ENCODE data around the gene TMEM91. TPM values are rescaled to one million over a fixed set of nuclear protein-coding genes. Genes with fewer than 3 reads are reported as not detected.

The TMEM91 gene
- total and polyA plus RNA-seq, 2 of the 13 experiments (the other 11 are each of a cell fraction or from before 2014, with no cell fraction given) = 6.3 to 10.3 TPM

GRCh38 chr19:41363753-41364523 is 12.4 kb upstream of the TMEM91 start, which contains the start of gene B9D2 (continued):
- TF ChIP-seq HOXA3 (CRISPR knock-in tag; IDR thresholded peaks at IDR 0.05) (peak; percentile 100), ZNF614 (CRISPR knock-in tag; IDR thresholded peaks at IDR 0.05; ENCODE audit: borderline replicate concordance) (no peak), MYC (CRISPR knock-in tag; IDR thresholded peaks at IDR 0.05; ENCODE audit: borderline replicate concordance) (peak; percentile 39; the same call in 1 of the 2 replicates), FOXK2 (IDR thresholded peaks at IDR 0.05) (no peak), MAFF (IDR thresholded peaks at IDR 0.05; ENCODE audit: low read depth, low read length) (no peak), SNAPC5 (CRISPR knock-in tag; IDR thresholded peaks at IDR 0.05; ENCODE audit: borderline replicate concordance) (no peak), ZNF383 (CRISPR knock-in tag; IDR thresholded peaks at IDR 0.05; ENCODE audit: borderline replicate concordance) (no peak), PLSCR1 (CRISPR knock-in tag; IDR thresholded peaks at IDR 0.05; ENCODE audit: borderline replicate concordance) (no peak), JARID2 (CRISPR knock-in tag; IDR thresholded peaks at IDR 0.05; ENCODE audit: insufficient replicate concordance) (no peak), ZNF761 (CRISPR knock-in tag; conservative IDR thresholded peaks at IDR 0.05) (no peak), ZNF598 (CRISPR knock-in tag; IDR thresholded peaks at IDR 0.05; ENCODE audit: borderline replicate concordance) (0 out of 2 replicates have a peak, but pooled peaks have one; percentile 68), SNAI1 (CRISPR knock-in tag; IDR thresholded peaks at IDR 0.05; ENCODE audit: borderline replicate concordance) (no peak), BRD4 (CRISPR knock-in tag; IDR thresholded peaks at IDR 0.05) (no peak), TBX2 (CRISPR knock-in tag; IDR thresholded peaks at IDR 0.05; ENCODE audit: borderline replicate concordance) (no peak; the same call in 1 of the 2 replicates), EHMT2 (IDR thresholded peaks at IDR 0.05; ENCODE audit: borderline replicate concordance, low read depth, low read length) (no peak), PHF8 (CRISPR knock-in tag; IDR thresholded peaks at IDR 0.05) (peak; percentile 76; the same call in 1 of the 2 replicates), ZNF275 (CRISPR knock-in tag; IDR thresholded peaks at IDR 0.05; ENCODE audit: borderline replicate concordance) (no peak), NFIB (CRISPR knock-in tag; IDR thresholded peaks at IDR 0.05; ENCODE audit: borderline replicate concordance) (no peak), ATF4 (CRISPR knock-in tag; IDR thresholded peaks at IDR 0.05) (no peak), ZMYM4 (CRISPR knock-in tag; IDR thresholded peaks at IDR 0.05) (0 out of 2 replicates have a peak, but pooled peaks have one; percentile 48)
- TF ChIP-seq, protein P1, sequence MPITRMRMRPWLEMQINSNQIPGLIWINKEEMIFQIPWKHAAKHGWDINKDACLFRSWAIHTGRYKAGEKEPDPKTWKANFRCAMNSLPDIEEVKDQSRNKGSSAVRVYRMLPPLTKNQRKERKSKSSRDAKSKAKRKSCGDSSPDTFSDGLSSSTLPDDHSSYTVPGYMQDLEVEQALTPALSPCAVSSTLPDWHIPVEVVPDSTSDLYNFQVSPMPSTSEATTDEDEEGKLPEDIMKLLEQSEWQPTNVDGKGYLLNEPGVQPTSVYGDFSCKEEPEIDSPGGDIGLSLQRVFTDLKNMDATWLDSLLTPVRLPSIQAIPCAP (CRISPR knock-in tag; IDR thresholded peaks at IDR 0.05; ENCODE audit: low read depth) = no peak
- TF ChIP-seq, protein P2, sequence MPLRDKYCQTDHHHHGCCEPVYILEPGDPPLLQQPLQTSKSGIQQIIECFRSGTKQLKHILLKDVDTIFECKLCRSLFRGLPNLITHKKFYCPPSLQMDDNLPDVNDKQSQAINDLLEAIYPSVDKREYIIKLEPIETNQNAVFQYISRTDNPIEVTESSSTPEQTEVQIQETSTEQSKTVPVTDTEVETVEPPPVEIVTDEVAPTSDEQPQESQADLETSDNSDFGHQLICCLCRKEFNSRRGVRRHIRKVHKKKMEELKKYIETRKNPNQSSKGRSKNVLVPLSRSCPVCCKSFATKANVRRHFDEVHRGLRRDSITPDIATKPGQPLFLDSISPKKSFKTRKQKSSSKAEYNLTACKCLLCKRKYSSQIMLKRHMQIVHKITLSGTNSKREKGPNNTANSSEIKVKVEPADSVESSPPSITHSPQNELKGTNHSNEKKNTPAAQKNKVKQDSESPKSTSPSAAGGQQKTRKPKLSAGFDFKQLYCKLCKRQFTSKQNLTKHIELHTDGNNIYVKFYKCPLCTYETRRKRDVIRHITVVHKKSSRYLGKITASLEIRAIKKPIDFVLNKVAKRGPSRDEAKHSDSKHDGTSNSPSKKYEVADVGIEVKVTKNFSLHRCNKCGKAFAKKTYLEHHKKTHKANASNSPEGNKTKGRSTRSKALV (CRISPR knock-in tag; IDR thresholded peaks at IDR 0.05) = no peak
- TF ChIP-seq, protein P3, sequence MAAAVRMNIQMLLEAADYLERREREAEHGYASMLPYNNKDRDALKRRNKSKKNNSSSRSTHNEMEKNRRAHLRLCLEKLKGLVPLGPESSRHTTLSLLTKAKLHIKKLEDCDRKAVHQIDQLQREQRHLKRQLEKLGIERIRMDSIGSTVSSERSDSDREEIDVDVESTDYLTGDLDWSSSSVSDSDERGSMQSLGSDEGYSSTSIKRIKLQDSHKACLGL (CRISPR knock-in tag; IDR thresholded peaks at IDR 0.05) = no peak

Data from HepG2 (cell line).